HG03469 (cell line): Measurements from ENCODE around the gene FBXO34.

Source experiments
- ATAC-seq: cut with Tn5 transposase; IDR thresholded peaks from one replicate; pipeline ENCODE4 v1.9.1; 2021; ENCODE audit warnings: mild to moderate bottlenecking, moderate library complexity, moderate number of reproducible peaks; ENCODE audit not compliant: unreplicated experiment

The FBXO34 gene

DNA sequence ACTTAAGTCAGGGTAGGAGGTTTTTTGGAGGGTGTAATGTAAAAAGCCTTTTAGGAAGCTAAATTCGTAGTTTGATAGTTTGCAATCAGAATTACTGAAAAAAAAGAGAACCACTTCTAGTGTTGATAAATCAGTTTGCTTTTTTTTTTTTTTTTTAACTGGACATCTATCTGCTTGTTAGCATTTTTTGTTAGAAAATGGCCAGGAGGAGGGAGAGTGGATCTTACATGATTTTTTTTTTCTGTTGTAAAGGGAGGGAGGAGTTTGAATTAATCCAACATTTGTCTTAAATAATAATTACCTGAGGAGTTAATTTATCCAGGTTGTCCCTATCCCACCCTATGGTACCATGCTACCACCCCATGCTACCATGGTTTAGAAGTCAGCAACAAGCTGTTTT lies 1.2 kb downstream of the FBXO34 start:
- no peak for ATAC-seq

DNA sequence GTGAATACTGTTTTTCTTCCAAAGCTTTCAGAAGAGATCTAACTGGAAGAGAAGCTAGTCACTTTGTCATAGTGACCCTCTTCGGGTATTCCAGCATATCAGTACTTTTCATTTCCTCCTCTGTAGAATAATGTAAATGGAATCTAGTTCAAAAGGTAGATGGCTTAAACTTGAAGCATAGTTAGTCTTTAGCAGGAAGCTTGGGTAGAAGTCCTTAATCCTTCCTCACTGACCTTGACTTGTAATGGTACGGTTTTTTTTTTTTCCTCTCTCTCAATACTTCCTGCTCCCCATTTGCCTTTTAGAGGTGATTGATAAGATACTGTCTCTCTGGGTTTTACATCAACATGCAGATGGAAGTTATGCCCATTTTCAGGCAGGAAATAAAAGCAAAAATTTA lies 1.7 kb downstream of the FBXO34 start:
- ATAC-seq: no peak

- ATAC-seq: no peak
These were observed 2.9 kb downstream of the FBXO34 start for GRCh38 chr14:55274146-55274545.

DNA sequence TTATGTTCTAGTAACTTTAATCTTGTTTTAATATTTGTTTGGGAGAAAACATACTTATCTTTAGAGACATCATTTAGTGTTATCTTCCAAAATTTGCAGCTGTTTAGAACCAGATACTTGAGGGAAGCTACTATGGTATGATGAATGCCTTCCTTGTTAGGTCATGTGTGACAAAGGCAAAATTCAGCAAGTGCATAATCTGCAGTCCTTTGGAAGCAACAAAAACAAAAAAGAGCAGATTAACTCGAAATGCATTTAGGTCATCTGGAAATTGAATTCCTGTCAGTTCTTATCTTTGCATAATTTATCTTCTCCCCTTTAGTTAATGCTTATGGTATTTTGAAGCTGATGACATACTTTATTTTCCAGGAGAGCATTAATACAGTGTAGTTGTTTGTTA lies 3.5 kb downstream of the FBXO34 start:
- ATAC-seq: no peak

DNA sequence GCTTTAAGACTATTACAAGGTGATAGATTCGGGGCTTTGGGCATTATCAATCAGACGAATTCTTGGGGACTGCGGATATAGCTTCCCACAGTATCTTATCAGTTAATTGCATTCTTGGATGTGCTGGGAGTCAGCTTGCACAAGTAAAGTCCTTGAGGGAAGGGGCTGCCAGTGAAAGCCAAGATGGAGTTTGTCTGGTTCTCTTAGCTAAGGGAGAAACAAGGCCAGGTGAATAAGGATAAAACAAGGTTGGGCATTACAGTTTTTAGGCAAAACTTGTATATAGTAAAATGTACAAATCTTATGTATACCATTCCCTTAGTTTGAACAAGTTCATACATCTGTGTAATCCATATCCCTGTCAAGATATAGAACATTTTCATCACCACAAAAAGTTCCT lies 5.5 kb downstream of the FBXO34 start:
- no peak for ATAC-seq

- peak; percentile 90 for ATAC-seq
These were observed 6.9 kb downstream of the FBXO34 start for GRCh38 chr14:55277972-55278740.

- no peak for ATAC-seq
These were observed 8.2 kb downstream of the FBXO34 start for GRCh38 chr14:55279384-55279783.

- ATAC-seq: no peak
These were observed 10.2 kb downstream of the FBXO34 start for GRCh38 chr14:55281316-55281839.

DNA sequence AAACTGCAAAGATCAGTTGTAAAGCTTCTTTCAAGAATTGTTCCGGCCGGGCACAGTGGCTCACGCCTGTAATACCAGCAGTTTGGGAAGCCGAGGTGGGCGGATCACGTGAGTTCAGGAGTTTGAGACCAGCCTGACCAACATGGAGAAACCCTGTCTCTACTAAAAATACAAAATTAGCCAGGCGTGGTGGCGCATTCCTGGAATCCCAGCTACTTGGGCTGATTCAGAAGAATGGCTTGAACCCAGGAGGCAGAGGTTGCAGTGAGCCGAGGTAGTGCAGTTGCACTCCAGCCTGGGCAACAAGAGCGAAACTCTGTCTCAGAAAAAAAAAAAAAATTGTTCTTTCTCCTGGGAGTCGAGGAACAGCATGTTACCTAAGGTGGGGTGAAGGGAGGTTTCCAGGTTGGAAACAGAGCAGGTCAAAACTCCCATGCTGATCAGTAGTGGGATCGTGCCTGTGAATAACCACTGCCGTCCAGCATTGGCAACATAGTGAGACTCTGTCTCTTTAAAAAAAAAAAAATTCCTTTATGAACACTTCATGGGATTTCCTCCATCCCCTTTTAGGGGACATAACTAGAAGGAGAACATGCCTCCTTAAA lies 13.9 kb downstream of the FBXO34 start:
- ATAC-seq: no peak

- ATAC-seq: no peak
These were observed 17.2 kb downstream of the FBXO34 start for GRCh38 chr14:55288439-55288838.

DNA sequence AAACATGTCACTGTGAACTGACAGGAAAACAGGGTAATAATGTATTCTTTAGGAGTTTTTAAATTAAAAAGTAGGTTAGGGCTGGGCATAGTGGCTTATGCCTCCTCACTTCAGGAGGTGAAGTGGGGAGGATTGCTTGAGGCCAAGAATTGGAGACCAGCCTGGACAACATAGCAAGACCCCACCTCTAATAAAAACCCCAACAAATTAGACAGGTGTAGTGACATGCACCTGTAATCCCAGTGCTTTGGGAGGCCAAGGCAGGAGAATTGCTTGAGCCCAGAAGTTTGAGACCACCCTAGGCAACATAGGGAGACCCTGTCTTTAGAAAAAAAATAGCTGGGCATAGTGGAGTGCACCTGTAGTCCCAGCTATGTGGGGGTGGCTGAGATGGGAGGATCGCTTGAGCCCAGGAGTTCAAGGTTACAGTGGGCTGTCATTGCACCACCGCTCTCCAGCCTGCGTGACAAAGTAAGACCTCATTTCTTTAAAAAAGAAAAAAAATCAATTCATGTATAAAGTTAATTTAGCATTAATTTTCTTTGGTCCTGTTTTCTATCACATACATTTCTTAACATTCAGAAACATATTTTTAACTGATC lies 20.4 kb downstream of the FBXO34 start:
- no peak for ATAC-seq

GRCh38 chr14:55294603-55295002 lies 23.4 kb downstream of the FBXO34 start:
- no peak for ATAC-seq

- ATAC-seq: no peak
These were observed 26.6 kb downstream of the FBXO34 start for GRCh38 chr14:55297611-55298499.

- no peak for ATAC-seq
These were observed 27.2 kb downstream of the FBXO34 start for GRCh38 chr14:55298500-55298822.

- peak; percentile 47 for ATAC-seq
These were observed 30.4 kb downstream of the FBXO34 start for GRCh38 chr14:55301437-55302121.

DNA sequence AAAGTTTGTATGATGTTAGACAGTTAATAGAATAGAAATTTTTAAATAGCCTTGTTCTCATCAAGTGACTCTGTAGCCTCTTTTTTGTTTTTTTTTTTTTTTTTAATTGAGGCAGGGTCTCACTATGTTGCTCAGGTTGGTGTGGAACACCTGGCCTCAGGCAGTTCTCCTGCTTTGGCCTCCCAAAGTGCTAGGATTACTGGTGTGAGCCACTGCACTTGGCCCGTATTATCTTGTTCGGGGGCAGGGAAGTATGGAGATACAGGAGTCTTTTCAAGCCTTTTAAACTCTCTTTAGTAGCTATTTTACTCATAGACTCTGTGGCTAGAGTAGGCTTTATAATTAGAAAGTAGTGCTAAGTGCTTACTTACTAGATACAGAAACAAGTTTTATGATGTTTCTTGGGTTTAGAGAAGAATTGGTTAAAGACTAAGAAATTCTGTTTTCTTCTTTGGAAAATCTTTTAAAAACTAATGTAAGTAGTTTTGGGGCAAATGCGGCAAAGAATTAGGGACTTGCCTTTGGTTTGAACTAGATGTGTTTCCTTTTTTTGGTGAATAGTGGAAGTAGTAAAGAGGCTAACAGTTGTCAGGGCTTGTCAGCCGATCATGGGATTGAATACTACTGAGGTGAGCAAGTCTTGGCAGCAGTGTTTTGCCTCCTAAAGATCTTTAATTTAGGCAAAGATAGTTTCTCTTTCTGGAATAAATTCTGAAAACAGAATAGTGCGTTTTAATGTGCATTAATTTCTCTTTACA lies 31.3 kb downstream of the FBXO34 start:
- no peak for ATAC-seq

- ATAC-seq: no peak
These were observed 31.9 kb downstream of the FBXO34 start for GRCh38 chr14:55303125-55303499.

- no peak for ATAC-seq
These were observed 32.5 kb downstream of the FBXO34 start for GRCh38 chr14:55303691-55304145.

- ATAC-seq: no peak
These were observed 35.8 kb downstream of the FBXO34 start for GRCh38 chr14:55306938-55307589.
